HG03139 (cell line): ENCODE results near the gene NKAIN4.

ENCODE experiments used
- ATAC-seq: cut with Tn5 transposase; IDR thresholded peaks from one replicate; pipeline ENCODE4 v1.9.1; 2021; ENCODE audit not compliant: unreplicated experiment

Gene NKAIN4

DNA sequence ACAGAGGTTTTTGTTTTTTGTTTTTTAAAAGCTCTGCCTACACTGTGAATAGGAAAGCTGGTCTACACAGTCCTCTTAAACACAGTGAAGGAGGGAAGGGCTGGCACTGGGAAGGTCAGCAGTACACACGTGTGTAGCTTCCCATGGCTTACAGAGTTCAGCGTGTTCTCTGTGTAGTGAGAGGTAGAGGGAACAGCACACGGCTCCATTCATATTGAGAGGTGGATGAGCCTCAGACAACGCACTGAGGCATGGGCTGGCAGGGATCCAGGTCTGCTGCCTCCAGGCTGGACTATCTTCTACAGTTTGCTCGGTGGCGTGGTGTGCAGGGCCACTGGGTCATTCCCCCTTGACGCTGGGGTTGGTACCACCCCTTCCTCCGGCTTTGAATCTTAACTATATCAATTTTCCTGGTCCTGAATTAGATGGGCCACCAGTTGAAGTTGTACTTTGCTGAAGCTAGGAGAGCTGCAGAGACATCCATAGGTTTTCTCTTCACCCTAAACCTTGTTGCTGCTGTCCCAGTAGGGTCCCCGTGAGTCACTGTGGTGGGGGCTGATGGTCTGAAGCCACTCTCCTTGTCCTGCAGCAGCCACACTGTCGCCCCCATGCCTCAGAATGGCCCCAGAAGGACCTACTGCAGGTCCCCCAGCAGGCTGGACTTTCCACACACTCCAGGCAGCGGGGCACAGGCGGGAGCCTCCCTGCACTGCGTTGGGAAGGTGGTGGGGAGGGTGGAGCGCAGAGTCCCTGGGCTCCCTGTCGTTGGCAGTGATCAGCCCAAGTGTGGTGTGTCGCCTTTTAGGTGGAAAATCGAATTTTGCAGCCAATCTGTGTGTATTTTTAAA, 20.3 kb upstream of the NKAIN4 start:
- no peak for ATAC-seq

DNA sequence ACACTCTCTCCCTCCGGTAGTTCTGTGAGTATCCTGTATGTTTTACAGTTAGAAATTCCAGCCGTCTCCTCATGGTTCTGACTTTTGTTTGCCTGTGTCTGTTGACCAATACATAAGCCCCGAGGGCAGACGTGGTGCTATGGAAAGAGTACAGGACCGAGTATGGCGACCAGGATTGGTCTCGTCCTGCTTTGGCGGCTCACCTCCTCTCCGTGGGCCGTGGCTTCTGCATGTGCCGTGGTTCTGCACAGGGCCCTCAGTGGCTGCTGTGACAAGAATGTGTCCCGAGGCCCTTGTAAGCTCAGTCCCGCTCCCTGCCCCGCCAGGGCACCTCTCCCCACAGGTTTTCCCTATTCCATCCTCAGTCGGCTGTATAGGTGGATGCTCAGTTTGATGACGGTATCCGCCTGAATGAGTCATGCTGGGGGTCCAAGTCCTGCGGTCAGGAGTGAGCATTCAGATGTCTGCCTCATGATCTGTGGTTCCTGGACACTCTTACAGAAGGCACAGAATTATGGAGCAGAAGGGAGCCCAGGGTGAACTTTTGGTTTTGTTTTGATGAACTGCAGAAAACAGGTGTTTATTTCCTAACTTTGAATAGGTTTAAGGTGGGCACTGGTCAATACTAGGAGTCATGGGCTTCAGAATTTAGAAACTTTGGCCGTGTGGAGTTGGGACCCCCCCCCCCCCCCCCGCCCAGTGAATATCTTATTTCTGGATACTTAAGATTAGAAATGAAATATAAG, 19.5 kb upstream of the NKAIN4 start:
- ATAC-seq = no peak

DNA sequence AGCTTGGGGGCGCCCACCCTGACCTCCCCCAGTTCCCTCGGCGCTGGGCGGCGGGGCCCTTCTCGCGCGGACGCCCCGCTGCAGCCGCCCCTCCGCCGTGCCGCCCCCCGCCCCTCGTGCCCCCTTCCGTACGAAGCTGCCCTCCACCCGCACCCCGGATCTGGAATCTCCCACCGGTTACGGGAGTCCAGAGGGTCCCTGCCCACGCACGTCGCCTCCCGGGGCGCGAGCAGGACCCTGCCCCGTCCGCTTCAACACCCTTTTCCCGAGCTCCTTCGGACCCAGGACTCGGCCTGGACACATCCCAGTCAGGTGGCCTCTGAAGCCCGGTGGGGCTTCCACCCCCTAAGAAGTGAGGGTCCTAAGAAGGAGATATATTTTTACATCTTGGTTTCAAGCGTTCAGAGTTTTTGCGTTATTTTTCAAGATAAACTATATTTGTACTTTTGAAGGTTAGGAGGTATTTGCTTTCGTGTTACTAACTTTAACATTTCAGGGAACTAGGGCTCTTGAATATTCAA, 18.9 kb upstream of the NKAIN4 start:
- no peak for ATAC-seq

DNA sequence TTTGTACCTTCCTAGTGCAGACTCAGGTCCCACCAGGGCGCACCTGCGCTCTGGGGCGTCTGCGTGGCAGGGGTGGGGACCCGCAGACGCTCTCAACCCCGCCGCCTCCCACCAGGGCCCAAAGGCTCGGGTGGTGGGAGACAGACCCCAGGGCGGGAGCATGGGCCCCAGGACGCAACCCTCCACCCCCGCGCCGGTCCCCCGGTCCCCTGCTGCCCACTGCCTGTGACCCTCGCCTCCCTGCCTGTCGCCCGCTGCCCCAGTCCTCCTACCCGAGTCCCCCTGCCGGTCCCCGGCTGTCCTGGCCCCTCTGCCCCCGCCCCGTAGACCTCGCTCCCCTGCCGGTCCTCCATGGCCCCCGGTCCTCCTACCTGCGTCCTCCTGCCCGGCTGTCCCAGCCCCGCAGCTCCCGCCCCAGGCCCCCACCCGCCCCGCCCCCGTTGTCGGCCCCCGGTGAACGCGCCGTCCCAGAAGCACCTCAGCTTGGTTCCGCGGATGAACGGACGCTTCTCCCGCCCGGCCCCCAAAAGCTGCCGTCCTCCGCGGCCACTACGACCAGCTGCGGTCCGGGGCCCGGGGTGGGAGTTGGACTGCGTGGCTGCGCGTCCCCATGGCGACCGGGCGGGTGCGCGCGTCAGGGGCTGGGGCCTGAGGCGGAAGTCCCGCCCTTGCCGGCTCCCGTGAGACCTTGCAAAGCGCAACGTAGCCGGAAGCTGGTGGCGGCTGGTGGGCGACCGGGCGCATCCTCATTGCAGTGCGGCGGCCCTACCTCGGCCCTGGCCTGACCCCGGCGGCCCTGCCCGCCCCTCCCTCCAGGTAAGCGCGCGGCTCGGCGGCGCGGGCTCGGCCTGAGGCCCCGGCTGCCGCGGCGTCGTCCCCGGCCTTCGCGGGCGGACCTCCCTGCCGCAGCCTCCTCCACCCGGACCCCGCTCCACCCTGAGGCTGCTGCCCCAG, 18.1 kb upstream of the NKAIN4 start, which contains the start of gene ARFGAP1:
Gene ARFGAP1 (plus strand): TSS at position 709 of the 954 bp plus-strand sequence. CDS start 2,768 bp downstream, outside the sequence.
- ATAC-seq = peak; percentile 84

DNA sequence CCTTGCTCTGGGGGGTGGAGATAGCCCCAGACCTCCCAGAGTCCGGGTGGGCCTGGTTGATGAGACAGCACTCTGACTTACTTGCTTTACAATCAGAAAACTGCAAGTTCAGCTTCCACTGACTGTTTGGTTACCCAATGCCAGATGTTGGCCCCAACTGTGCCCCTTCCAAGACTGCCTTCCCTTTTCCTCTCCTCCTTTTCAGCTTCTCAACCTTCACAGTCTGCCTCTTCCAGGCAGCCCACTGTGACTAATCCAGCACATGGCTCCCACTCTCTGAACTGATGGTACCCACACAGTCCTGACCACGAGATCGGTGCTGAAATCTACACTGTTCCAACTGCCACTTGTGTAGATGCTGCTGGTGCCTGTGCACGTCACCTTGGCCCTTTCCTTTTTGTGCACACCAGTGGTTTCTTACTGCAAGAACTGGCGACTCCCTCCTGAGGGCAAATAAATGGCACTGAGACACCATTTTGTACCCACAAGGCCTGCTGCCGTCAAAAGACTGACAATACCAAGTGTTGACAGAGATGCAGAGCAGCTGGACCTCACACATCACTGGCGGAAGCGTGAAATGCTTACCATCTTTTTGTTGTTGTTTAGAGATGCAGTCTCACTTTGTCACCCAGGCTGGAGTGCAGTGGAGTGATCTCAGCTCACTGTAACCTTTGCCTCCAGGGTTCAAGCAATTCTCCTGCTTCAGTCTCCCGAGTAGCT, 16.5 kb upstream of the NKAIN4 start:
- ATAC-seq = no peak

DNA sequence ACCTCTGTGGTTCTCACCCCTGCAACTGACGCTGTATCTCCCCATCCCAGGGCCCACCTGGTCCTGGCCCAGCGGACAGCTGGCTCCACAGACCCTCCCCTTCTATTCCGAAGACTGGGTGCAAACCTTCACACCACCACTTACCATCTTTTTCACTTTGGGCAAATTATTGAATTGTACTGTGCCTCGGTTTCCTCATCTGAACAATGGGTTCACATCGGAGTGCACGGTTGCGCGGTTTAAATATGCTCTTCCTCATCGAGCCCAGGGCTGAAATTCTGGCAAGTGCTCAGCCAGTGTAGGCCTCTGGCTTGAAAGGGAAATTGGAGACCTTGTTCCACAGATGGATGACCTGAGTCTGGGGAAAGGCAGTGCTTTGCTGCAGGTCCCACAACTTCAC, 15.5 kb upstream of the NKAIN4 start:
- no peak for ATAC-seq

DNA sequence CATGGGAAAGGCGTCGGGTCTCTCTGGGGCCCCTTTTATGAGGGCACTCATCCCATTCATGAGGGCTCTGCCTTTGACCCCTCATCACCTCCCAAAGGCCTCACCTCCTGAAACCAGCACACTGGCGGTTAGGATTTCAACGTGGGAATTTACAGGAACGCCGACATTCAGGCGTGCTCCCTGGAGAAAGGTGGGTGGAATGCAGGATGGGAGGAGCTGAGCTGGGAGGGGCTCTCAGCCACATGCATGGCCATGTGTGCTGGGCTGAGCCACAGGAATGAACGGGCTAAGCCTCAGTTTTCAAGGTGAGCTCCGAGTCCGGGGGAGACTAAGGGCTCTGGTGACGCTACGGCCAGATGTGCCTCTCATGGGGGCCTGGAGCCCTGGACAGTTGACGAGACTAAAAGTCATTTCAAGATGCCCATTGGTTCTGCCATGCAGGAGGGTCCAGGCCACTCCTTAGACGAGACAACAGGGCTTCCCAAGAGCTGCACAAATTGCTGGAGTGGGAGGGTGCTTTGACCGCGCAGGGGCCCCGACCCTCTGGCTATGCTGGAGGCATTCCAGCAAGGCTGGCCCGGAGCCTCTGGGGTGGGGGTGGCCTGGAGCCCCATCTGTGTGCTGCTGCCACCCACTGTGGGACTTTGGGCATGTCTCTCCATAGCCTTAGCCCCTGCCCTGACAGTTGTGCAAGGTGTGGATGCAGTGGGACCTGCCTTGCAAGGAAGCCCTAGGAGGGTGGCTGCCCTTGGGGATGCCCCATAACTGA, 14.6 kb upstream of the NKAIN4 start:
- ATAC-seq = no peak

DNA sequence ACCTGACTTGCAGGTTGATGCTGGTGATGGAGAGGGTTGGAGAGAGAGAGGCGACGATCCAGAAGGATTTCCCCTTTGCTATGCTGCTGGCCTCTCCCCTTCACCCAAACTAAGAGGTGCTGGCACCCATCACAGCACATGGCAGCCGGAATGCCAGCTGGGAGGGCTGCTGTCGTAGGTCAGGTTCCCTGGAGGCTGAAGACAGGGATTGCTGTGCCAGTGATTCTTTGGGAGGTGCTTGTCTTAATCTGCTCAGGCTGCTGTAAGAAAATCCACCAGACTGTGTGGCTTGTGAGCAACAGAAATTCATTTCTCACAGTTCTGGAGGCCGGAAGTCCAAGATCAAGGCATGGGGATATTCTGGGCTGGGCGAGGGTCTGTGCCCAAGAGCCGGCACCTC, 14.0 kb upstream of the NKAIN4 start:
- ATAC-seq = no peak

DNA sequence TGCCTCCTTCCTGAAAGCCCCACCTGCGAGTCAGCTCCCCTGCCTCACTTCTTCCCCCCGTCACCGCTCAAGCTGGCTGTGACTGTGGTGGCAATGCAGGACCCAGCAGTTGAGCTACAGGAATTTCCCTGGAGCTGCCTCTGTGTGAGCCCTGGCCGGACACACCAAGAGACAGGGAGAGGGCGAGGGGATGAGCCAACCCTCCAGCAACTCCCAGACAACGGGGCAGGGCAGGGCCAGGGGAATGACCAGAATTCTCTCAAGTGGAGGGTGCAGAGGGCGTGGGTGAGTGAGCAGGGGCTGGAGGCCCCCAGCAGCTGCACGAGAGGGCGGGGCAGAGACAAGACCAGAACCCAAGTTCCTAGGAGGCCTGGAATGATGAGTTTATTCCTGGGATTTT, 13.4 kb upstream of the NKAIN4 start:
- no peak for ATAC-seq

DNA sequence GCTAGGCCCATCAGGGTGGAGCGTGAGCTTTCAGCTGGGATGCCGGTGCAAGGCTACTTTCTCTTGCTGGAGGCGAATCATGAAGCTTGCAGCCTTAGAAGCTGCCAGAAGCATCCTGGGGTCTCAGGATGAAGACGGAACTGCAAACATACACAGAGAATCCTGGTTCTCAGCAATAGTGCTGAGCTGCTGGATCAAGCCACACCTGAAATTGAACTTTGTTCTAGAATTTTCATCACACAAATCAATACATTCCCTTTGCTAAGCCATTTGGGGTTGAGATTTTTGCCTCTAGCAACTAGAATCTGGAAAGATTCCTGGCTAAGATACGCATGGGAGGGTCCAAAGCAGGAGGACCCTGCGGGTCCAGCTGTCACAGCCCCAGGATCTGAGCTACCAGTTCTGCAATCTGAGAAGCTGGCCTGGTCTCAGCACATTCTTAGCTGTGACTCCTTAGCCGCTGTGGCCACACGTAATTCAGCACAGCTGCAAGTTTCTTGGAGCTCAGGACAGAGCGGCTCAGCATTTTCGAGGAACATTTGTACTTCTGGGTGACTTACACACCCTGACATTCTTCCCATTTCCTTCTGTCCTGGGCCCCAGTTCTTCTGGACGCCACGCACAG, 11.7 kb upstream of the NKAIN4 start:
- ATAC-seq = no peak

DNA sequence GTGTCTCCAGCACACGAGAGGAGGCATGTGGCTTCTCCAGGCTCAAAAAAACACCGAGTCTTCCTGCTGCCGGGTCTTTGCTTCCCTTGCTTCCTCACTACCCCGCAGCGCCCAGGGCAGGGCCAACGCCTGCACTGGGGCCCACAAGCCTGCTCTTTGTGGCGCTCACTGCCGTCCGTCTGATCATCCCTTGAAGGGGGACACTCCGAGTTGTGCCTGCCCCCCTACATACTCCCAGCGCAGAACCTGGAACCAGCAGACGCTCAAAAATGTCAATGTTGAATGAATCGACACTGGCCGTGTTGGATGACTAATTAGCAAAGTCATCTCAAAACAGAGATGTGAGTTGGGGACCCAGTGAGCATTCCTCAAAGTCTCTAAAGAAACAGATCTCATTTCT, 10.3 kb upstream of the NKAIN4 start:
- ATAC-seq = no peak

DNA sequence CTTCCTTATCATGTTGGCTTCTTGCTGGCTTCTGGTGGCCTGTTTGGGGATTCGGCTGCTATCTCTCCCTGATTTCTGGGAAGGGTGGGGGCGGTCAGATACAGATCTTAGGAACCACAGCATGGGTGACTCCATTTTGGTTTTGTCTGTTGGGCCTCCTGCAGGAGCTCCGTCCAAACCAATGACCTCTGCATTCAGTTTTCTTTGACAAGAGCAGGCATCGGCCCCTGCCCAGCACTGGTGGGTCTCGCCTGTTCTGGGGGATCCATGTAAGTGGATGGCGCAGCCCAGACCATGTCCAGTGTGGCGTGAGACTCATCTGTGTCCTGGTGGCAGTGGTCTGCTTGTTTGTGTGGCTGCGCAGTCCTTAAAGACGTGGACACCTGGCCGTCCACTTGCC, 9.7 kb upstream of the NKAIN4 start:
- no peak for ATAC-seq

DNA sequence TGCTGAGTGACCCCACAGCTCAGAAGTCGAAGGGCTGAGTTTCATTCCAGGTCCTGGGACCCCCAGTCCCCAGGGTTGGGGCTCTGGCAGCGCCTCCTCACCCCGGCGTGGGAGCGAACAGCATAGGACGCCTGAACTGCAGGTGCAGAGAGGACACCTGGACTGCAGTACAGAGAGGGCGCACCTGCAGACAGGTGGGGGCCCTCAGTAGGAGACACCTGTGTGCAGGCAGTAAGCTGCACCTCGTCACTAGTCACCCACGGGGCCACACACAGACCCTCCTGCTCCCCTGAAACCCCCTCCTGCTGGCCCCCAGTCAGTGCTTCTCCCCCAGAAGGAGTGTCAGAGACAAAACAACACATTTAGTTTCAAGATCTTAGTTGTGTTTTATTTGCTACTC, 8.6 kb upstream of the NKAIN4 start:
- ATAC-seq = no peak

DNA sequence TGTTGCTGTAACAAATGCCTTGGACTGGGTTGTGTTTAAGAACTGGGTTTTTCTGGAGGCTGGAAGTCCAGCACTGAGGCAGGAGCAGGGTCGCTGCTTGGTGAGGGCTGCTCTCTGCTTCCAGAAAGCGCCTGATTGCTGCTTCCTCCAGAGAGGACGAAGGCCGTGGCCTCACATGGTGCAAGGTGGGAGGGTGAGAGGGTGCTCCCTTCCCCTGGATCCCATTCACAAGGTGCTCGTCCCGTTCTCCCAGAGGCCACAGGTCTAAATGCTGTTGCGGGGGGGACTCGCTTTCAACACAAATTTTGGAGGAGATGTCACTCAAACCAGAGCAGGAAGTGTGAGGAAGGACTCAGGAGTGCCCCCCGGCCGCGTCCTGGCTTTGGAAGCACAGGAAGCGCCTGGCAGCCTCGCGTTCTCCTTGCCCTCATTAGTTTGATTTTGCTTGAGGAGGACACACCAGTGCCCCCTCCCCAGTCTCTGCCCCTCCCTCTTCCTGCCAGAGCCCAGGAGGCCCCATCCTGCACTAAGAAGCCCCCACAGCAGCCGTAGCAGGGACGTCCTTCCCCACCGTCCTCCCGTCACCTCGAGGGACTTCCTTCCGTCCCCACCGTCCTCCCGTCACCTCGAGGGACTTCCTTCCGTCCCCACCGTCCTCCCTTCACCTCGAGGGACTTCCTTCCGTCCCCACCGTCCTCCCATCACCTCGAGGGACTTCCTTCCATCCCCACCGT, 7.7 kb upstream of the NKAIN4 start:
- no peak for ATAC-seq

DNA sequence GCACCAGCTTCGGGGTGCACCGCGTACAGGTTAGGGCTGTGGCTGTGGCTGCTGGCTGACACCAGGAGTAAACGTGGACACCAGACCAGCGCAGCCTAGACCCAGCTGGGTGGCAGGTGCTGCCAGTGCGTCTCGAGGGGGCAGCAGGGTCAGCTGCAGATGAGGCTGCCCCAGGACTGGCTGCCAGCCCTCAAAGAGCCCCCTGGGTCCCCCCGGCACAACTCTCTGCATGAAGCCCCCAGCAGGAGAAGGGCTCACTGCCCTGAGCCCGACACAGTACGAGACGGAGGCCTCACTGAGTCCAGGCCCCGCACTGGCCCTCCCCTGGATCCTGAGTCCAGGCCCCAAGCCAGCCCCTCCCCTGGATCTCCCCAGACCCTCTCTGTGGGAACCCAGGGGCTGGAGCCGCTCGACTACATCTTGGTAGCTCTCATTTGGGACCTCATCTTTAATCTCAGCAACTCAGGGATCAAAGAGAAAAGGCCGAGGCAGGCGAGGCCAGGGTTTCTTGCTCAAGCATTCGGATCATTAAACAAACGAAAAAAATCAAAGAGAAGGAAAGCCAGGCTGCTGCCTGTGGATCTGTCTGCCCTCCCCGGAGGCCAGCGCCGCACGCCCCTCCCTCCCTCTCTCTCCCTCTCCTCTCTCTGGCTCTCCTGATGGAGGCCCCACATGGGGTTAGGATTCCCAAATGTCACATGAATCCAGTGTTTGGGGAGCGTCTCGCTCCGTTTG, 7.0 kb upstream of the NKAIN4 start:
- ATAC-seq = no peak

DNA sequence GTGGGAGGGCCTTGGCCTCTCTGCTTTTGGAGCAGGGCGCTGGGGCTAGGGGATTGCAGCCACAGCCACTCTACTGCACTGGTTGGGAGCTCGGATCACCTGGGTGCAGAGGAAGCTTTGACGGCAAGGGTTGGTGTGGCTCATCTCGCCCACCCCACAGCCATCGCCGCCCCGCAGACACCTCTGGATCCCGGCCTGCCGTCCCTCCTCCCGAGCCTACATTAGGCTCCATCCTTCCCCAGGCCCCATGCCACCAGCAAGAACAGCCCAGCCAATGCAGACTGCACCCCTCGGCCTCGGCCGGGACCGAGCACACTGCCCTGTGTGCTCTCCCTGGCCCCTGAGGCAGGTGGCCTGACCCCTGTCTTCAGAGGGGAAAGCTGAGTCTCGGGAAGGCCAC, 6.3 kb upstream of the NKAIN4 start:
- ATAC-seq = no peak

DNA sequence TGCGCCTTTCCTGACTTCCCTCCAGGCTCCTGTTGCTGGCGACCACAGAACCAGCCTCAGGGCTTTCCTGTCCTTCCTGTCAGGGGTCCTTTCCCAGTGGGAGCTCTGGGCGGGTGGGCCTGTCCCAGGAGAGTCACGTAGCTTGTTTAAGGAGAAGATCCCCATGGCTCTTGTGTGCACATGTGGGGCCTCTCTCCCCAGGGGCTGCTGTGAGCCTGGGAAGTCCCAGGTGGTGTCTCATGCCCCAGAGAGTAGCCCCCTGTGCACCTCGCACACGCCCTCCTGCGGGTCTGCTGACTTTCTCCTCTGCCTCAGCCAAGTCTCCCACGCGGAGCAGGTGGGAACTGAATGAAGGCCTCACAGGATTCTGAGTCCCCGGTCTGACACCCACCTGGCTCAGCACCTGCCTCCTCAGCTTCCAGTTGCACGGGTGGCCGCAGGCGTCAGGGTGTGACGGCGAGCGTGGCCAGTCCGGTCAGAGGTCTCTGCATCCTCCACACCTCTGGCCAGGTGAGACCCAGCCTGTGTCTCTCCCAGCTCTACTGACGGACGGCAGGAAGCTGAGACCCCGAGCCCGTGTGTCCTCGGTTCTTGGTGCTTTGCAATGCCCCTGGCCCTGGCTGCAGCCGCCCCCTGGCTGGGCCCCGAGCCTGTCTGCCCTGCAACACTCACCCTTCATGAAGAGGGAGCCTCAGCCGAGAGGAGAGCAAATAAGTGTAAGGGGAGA, 5.6 kb upstream of the NKAIN4 start:
- ATAC-seq = no peak
